Measurements from ENCODE around the gene UBA5.

Gene UBA5

GRCh38 chr3:132654721-132655120 is 5.4 kb upstream of the UBA5 start:
- DNase-seq: no peak

- DNase-seq: no peak
These were observed 4.7 kb upstream of the UBA5 start for GRCh38 chr3:132655471-132655870.

- DNase-seq: no peak
These were observed 2.0 kb upstream of the UBA5 start for GRCh38 chr3:132657869-132658747.

- no peak for DNase-seq
These were observed 1.1 kb upstream of the UBA5 start for GRCh38 chr3:132659000-132659364.

- no peak for DNase-seq
These were observed 621 bp upstream of the UBA5 start, which contains the start of gene ACAD11 for GRCh38 chr3:132659365-132660051. Gene ACAD11, minus strand, starts transcription at chr3:132659809. Its CDS starts 58 bp downstream, at chr3:132659751.

- DNase-seq: no peak
These were observed 612 bp downstream of the UBA5 start for GRCh38 chr3:132660811-132661070.

GRCh38 chr3:132661101-132661500 is 972 bp downstream of the UBA5 start:
- DNase-seq: no peak

GRCh38 chr3:132662212-132662611 is 2.1 kb downstream of the UBA5 start:
- DNase-seq: no peak

GRCh38 chr3:132665230-132665745 is 5.2 kb downstream of the UBA5 start:
- no peak for DNase-seq

- no peak for DNase-seq
These were observed 9.2 kb downstream of the UBA5 start for GRCh38 chr3:132669256-132669777.

GRCh38 chr3:132675408-132675807 is 15.3 kb downstream of the UBA5 start:
- no peak for DNase-seq

GRCh38 chr3:132679911-132680310 is 19.8 kb downstream of the UBA5 start:
- DNase-seq: no peak

- DNase-seq: no peak
These were observed 21.3 kb downstream of the UBA5 start for GRCh38 chr3:132681421-132681820.

GRCh38 chr3:132682201-132682600 is 22.1 kb downstream of the UBA5 start:
- DNase-seq: no peak

- DNase-seq: no peak
These were observed 29.9 kb downstream of the UBA5 start for GRCh38 chr3:132690040-132690439.

- no peak for DNase-seq
These were observed 34.9 kb downstream of the UBA5 start for GRCh38 chr3:132694991-132695390.

GRCh38 chr3:132695422-132695821 is 35.3 kb downstream of the UBA5 start:
- no peak for DNase-seq

GRCh38 chr3:132703733-132704132 is 43.6 kb downstream of the UBA5 start:
- DNase-seq: no peak

- no peak for DNase-seq
These were observed 49.6 kb downstream of the UBA5 start for GRCh38 chr3:132709761-132710160.

- no peak for DNase-seq
These were observed 50.2 kb downstream of the UBA5 start for GRCh38 chr3:132710311-132710710.

- no peak for DNase-seq
These were observed 54.0 kb downstream of the UBA5 start for GRCh38 chr3:132713977-132714727.

- no peak for DNase-seq
These were observed 56.2 kb downstream of the UBA5 start for GRCh38 chr3:132716372-132716771.

GRCh38 chr3:132720228-132720627 is 60.1 kb downstream of the UBA5 start:
- no peak for DNase-seq

Data from activated effector memory CD4-positive, alpha-beta T cell treated with Interleukin-2 at 50 U/mL for 16 hours (primary cell).